Measurements from ENCODE around the gene ENO2.
A peak's percentile ranks its signal among the peaks of the same experiment; 100 is the strongest.

DNA sequence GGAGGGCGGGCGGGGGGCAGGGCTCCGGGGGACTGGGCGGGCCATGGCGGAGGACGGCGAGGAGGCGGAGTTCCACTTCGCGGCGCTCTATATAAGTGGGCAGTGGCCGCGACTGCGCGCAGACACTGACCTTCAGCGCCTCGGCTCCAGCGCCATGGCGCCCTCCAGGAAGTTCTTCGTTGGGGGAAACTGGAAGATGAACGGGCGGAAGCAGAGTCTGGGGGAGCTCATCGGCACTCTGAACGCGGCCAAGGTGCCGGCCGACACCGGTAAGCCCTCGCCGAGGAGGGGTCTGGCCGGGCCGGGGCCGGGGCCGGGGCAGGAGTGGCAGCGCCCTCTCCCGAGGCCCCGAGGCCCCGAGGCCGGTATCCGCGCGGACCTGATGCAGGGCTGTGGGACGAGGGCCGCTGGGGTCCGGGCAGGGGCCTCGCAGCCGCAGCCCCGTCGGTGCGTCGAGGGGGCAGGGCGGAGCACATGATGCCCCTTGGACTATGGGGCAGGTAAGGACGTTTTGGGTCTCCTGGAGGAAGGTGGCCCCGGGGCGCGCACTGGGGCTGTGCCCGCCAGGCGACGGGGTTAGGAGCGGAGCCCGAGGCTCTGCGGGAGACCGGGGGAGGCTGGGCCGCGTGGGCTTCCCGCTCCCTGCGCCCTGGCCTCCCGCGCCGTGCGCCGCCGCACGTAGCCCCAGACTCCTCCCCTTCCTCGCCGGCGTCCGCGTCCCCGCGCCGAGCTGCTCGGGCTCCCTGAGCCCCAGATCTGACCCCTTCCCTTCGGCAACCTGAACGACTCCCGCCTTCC lies 46.8 kb upstream of the ENO2 start, which contains the start of gene TPI1:
- TF ChIP-seq POLR2AphosphoS5 (IDR thresholded peaks at IDR 0.05; ENCODE audit: low read depth, low read length) (peak; percentile 98), POLR2A (IDR thresholded peaks at IDR 0.05; ENCODE audit: low read depth, low read length) (peak; percentile 99), TAF1 (IDR thresholded peaks at IDR 0.05; ENCODE audit: borderline replicate concordance, low read depth, low read length) (peak; percentile 95)
